Upper lobe of right lung (tissue), 1 donor: ENCODE data around the gene SMC5. TPM values are rescaled to one million over a fixed set of nuclear protein-coding genes. Genes with fewer than 3 reads are reported as not detected.
"Not testable (repeated sequence)": the region's sequence is repeated elsewhere in the genome, so short reads cannot be mapped to it uniquely, and the experiment has no call there.

Experiments used
- ATAC-seq: fragments of 200-7000 bp; cut with Tn5 transposase; one replicate; pipeline ENCODE4 v1.9.1; 2020; ENCODE audit warnings: mild to moderate bottlenecking, moderate library complexity
- DNase-seq: peaks from one replicate; pipeline ENCODE4 v3.0.0-alpha.2; 2020
- H3K27ac ChIP-seq: fragments of 200-600 bp; one replicate; pipeline ENCODE4 v1.8.0; 2022
- H3K27me3 ChIP-seq: fragments of 200-600 bp; one replicate; pipeline ENCODE4 v1.8.0; 2022; ENCODE audit warnings: mild to moderate bottlenecking
- H3K36me3 ChIP-seq: fragments of 200-600 bp; one replicate; pipeline ENCODE4 v1.8.0; 2022
- H3K4me1 ChIP-seq: fragments of 200-600 bp; one replicate; pipeline ENCODE4 v1.8.0; 2022
- H3K4me3 ChIP-seq: fragments of 200-600 bp; one replicate; pipeline ENCODE4 v1.8.0; 2022; ENCODE audit warnings: mild to moderate bottlenecking
- H3K9me3 ChIP-seq: fragments of 200-600 bp; one replicate; pipeline ENCODE4 v1.8.0; 2022
- intact Hi-C: fragments of 100-400 bp; cut with DNase I; formaldehyde crosslinking; loops from one replicate; pipeline ENCODE4 v1.11.0; 2022
- total RNA-seq: library from RNA; stranded (reverse); fragmentation: NEBNext Ultra II Directional; extraction: Animal tissue kit (Norgen Biotek cat#: 25700); gene quantifications from one replicate; pipeline ENCODE4 v1.2.1, GENCODE V29; 2021
- TF ChIP-seq, protein P1 (sequence below): fragments of 200-600 bp; IDR thresholded peaks from one replicate; pipeline ENCODE4 v1.8.0; 2022; ENCODE audit warnings: antibody characterized with exemption
- donor health status: DM: no; HTN: yes; CAD: no; lungs with severe emphysema.

SMC5 gene
- total RNA-seq, 1 donor from 2014 or later = 32.6 TPM

DNA sequence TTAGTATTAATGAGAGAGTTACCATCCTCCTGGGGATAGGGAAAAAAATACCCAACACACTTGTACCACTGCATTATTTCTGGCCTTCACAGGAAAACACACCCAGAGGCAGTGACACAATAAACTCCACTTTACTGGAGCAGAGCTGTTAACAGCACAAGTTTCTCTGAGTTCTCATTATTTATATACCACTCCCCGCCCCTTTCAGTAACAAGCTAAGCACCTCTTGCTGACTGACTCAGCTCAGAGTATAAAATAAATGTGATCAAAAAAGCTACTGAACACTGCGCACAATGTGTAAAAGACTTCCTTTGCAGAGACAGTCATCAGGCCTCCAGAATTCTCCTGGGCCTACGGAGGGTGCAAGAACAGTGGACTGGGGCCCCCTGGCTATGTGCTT is 134.1 kb downstream of the SMC5 start:
- DNase-seq = no peak
- Histone ChIP-seq H3K4me1 (peaks cover 78% of the 10 kb centered on the region), H3K9me3 (no peaks in the 10 kb centered on the region), H3K27ac (no peak overlapping the region), H3K27me3 (no peaks in the 10 kb centered on the region), H3K36me3 (no peaks in the 10 kb centered on the region), H3K4me3 (no peak overlapping the region)
- intact Hi-C loops = no loop called here
- peak; percentile 75 for ATAC-seq
- TF ChIP-seq, protein P1, sequence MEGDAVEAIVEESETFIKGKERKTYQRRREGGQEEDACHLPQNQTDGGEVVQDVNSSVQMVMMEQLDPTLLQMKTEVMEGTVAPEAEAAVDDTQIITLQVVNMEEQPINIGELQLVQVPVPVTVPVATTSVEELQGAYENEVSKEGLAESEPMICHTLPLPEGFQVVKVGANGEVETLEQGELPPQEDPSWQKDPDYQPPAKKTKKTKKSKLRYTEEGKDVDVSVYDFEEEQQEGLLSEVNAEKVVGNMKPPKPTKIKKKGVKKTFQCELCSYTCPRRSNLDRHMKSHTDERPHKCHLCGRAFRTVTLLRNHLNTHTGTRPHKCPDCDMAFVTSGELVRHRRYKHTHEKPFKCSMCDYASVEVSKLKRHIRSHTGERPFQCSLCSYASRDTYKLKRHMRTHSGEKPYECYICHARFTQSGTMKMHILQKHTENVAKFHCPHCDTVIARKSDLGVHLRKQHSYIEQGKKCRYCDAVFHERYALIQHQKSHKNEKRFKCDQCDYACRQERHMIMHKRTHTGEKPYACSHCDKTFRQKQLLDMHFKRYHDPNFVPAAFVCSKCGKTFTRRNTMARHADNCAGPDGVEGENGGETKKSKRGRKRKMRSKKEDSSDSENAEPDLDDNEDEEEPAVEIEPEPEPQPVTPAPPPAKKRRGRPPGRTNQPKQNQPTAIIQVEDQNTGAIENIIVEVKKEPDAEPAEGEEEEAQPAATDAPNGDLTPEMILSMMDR = no peak

DNA sequence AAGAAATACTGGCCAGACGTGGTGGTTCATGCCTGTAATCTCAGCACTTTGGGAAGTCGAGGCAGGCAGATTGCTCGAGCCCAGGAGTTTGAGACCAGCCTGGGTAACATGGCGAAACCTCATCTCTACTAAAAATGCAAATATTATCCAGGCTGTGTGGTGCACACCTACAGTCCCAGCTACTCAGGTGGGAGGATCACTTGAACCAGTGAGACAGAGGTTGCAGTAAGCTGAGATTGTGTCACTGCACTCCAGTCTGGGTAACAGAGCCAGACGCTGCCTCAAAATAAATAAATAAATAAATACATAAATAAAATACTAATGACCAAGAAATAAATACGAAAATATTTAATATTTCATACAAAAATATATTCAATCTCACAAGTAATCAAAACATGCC is 136.9 kb downstream of the SMC5 start:
- ATAC-seq (no peak), DNase-seq (no peak)
- intact Hi-C loops = no loop called here
- H3K9me3 ChIP-seq = no peaks in the 10 kb centered on the region
- H3K4me3 ChIP-seq = no peak overlapping the region
- H3K27me3 ChIP-seq = no peaks in the 10 kb centered on the region
- no peaks in the 10 kb centered on the region for H3K36me3 ChIP-seq
- TF ChIP-seq, protein P1 = no peak
- no peak overlapping the region for H3K27ac ChIP-seq
- H3K4me1 ChIP-seq = peaks cover 91% of the 10 kb centered on the region

DNA sequence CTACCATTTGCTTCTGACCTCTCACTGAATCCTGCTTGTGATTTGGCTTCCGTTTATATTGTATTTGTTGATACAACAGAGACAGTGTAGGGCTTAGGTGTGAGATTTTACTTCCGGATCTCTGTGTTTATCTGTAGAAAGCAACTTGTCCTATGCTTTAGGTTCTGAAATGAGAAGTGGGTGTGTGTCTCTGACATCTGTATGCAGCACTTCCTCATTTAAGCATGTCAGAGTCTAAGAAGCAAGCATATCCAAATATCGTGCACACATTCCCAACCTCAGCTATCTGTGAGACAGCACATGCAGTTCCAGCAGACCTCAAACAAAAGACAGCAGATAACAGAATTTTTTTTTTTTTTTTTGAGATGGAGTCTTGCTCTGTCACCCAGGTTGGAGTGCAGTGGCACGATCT is 139.4 kb downstream of the SMC5 start:
- peaks cover 86% of the 10 kb centered on the region for H3K4me1 ChIP-seq
- H3K4me3 ChIP-seq = no peak overlapping the region

DNA sequence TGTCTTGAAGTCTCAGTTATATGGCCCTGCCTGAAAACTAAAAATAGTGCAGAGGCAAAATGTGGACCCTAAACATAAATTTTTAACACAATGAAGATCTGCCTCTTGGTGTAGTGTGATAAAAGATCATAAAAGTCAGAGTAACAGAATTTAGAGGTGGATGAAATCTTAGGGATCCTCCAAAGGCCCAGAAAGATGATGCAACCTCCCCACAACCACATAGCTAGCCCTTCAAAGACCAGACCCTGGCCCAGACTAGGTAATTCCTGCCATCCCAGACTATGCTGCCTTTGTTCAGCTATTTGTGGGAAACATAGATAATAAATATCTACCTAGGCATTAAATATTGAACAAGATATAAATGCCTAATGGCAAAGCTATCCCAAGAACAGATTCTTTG is 140.4 kb downstream of the SMC5 start:
- Histone ChIP-seq H3K9me3 (no peaks in the 10 kb centered on the region), H3K4me1 (peaks cover 87% of the 10 kb centered on the region), H3K27me3 (no peaks in the 10 kb centered on the region), H3K36me3 (no peaks in the 10 kb centered on the region), H3K27ac (peak overlapping the region; percentile 26), H3K4me3 (no peak overlapping the region)
- no peak for DNase-seq
- TF ChIP-seq, protein P1 = no peak
- no peak for ATAC-seq
- intact Hi-C loops = no loop called here

More for the DNA sequence above, 139.4 kb downstream of the SMC5 start:
- intact Hi-C loops = no loop called here
- DNase-seq = no peak
- Histone ChIP-seq H3K27ac (peak overlapping the region; percentile 26), H3K27me3 (no peaks in the 10 kb centered on the region), H3K9me3 (no peaks in the 10 kb centered on the region), H3K36me3 (no peaks in the 10 kb centered on the region)
- TF ChIP-seq, protein P1 = no peak
- ATAC-seq = peak; percentile 86

DNA sequence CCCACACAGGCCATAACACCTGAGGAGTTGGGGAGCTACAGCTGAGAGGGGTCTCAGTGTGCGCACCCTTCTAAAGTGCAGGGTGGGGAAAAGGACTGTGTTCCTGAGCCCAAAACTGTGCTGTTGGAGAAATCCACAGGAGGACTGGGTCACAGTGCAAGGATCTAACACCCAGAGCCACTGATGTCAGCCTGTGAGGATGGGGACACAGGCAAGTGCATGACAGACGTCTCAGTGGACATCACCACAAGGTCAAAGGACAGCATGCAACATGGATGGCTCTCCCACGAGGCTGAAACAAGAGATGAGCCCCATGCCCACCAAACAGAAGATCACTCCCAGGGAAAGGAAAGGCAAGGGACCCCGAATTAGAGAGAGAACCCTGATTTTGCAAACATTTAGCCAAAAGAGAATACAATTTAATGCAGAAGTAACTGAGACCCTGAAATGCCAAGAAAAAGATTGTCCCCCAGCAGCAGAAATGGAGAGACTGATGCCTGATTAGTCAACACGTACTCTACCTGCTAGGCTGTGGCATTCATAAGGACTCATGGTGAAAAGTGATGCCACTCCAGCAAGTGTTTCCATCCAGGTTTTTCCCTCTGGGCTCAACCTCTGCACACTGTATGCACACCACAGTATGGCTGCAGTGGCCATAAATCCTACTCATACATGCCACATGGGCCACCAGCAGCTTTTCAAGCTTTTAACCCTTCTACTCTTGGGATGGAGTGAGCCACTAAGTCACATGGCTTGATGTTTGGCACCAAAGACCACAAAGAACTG is 141.5 kb downstream of the SMC5 start:
- Histone ChIP-seq H3K27me3 (no peaks in the 10 kb centered on the region), H3K4me3 (no peak overlapping the region), H3K4me1 (peaks cover 92% of the 10 kb centered on the region), H3K27ac (no peak overlapping the region), H3K9me3 (no peaks in the 10 kb centered on the region), H3K36me3 (no peaks in the 10 kb centered on the region)
- intact Hi-C loops = loop anchor here (10.0 kb wide), 1 partner anchor 205 kb away; no protein-coding TSS in a partner anchor
- TF ChIP-seq, protein P1 = no peak
- DNase-seq = no peak
- no peak for ATAC-seq

DNA sequence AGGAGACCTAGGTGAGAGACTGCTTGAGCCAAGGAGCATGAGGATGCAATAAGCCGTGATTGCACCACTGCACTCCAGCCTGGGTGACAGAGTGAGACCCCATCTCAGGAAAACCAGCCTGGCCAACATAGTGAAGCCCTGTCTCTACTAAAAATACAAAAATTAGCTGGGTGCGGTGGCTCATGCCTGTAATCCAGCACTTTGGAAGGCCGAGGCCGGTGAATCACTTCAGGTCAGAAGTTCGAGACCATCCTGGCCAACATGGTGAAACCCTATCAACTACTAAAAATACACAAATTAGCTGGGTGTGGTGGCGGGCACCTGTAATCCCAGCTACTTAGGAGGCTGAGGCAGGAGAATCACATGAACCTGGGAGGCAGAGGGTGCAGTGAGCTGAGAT is 142.5 kb downstream of the SMC5 start:
- not testable (repeated sequence) for H3K36me3 ChIP-seq, H3K27ac ChIP-seq, H3K4me3 ChIP-seq, H3K9me3 ChIP-seq, ATAC-seq, H3K27me3 ChIP-seq, DNase-seq
- peaks cover 94% of the 10 kb centered on the region for H3K4me1 ChIP-seq
- intact Hi-C loops = loop anchor here (10.0 kb wide), 1 partner anchor 204 kb away; no protein-coding TSS in a partner anchor
